Fibroblast of upper back skin (primary cell): Measurements from ENCODE around the gene CKAP2L.
A peak's percentile ranks its signal among the peaks of the same experiment; 100 is the strongest.

Experiments used
- DNase-seq: peaks from one replicate; pipeline ENCODE4 v3.0.0-alpha.2; 2013

The CKAP2L gene

DNA sequence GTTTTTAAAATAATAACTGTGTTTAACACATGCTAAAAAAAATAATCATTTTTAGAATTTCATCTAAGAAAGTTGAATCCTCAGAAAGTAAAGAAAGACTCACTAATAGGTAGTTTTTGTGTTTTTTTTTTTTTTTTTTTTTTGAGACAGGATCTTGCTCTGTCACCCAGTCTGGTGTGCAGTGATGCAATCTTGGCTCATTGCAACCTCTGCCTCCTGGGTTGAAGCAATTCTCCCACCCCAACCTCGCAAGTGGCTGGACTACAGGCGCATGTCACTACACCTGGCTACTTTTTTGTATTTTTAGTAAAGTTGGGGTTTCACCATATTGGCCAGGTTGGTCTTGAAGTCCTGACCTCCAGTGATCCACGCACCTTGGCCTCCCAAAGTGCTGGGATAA lies 7.1 kb downstream of the CKAP2L start:
- DNase-seq, result no peak

DNA sequence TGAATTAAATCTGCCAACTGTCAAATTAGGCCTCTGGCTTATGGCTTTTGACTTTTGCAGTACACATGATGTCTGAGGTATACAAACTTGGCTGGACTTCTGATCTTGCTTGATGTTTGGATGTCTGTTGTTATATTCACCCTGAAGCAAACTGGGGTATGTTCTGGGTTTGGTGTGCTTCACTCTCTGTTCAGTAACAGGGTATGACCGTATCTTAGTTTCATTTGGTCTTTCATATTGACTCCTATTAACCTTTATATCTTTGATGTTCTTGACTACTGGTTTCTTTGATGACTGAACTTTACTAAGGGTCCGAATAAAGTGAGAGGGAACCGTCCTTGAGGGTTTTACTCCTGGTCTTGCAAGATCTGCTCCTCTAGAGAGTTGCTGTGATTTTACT lies 8.2 kb downstream of the CKAP2L start:
- no peak for DNase-seq

DNA sequence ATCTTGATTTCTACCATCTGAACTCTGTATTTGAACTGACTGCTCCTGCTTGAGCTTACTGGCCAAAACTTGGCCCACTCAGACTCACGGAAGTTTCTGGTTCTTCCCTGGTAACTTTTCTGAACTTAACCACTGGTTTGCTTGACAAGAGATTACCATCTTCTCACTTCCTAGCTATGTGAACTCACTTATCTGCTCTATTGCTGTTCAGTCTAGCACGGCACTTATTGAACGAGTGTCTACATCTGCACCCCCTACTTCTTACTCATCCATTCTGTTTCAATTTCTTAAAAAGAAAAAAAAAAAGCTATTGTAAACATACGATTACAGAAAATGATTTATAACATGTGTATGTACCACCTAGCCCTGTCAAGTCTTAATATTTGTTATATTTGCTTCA lies 9.0 kb downstream of the CKAP2L start:
- no peak for DNase-seq

DNA sequence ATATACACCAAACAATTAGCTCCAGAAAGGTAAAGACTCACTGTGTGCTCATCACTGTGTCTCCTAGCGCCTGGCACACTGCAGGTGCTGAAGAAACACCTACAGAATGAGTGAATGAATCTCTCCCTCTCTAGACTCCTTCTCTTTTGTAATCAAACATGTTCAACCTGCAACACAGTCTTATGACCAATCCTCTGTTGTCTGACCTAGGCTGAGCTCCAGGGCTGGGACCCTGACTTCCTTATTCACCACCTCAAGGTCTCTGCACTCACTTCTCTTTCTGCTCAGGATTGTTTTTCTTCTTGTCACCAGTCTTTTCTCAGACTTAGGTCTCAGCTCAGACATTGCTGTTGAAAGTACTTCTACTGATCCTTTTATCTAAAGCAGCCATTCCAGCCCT lies 9.8 kb downstream of the CKAP2L start:
- no peak for DNase-seq

DNA sequence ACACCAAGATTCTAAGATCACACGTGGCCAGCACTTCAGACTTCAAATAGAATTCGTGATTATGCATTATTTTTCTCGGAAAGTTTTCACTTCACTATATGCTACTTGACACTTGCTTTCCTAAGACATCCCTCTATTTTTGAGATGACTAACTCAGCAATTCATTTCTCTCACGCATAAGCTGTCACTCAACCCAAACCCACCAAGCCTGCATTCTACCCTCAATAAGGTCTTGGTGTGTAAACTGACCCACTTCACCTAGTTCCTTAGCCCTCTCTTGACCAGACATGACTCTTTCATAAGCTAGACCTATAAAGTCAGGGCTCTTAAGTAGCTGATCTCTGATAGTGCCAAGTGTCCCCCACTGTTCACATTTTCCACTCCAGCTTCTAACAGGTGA lies 11.7 kb downstream of the CKAP2L start:
- DNase-seq, result no peak

DNA sequence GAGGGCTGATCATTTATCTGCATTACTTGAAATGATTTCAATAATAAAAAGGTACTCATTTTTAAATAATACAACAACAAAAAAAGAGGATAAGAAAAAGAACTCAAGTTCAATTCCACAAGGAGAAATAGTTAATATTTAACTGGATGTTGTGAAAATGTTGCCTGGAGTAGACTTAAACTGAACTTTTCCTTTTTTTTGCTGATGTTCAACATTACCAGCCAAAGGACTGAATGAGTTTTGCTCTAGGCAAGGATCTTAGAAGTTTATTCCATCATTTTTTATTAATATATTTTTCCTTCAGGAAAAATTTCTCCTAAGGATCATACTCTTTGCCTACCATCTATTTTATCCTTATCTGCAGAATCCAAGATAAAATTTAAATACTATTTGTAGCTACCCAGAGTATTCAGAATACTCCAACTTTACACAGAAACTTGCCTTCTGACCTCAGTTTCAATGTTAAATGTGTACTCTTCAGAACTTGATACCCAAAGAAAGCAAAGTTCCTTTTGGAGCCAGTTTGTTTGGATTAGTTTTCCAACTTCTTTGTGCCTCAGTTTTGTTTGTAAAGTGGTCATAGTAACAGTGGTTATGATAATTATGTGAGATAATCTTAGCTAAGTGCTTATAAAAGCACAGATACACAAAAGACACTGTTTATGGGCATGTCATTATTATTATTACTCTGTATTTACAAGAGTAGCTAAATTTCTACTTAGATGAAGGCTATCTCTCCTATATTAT lies 12.8 kb downstream of the CKAP2L start:
- no peak for DNase-seq

DNA sequence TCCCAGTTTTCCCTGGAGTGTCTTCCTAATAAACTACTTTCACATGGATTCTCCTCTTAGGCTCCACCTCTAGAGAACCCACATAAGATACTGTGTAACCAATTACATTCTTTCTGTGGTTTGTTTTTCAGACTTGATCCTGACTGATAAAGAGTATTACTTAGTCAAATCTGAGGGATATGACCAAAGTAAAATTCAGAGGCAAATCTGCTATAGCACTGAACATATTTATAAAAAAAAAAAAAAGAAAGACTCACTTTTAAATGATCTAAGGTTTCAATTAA lies 13.9 kb downstream of the CKAP2L start:
- peak; percentile 34 for DNase-seq

DNA sequence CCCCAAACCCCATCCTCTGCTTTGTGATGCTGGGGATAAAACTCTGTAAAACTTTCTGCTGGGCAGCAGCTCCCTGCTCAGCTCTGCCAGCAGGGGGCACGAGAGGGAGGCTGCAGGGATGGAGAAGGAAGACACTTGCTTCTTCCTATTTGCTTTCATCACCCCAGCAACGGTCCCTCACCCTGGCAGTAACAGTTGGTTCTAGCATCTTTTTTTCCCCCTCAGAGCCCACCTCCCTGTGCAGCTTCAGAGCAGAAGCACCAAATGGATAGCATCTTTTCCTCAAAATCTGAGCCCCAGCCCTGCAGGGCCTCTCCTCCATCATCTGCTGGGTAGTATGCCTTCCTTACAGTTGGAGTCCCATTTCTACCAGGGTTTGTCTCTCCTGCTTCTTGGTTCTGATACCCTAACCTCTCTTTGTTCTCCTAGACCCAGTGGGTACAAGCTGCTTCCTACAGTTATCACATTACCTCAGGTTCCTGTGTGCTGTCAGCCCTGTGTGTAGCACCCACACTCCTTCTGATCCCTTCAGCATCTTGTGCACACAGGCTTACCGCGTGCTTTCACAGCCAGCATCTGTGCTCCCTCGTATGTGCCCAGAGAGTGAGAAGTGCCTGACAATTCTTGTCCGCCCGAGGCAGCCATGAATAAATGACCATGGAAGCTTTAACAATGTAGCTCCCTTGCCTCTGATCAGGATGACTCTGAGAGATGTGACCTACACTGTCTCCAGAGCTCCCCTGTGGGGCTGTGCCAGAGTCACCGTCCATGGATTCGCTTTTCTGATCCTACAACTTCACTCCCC lies 14.5 kb downstream of the CKAP2L start:
- peak; percentile 73 for DNase-seq

DNA sequence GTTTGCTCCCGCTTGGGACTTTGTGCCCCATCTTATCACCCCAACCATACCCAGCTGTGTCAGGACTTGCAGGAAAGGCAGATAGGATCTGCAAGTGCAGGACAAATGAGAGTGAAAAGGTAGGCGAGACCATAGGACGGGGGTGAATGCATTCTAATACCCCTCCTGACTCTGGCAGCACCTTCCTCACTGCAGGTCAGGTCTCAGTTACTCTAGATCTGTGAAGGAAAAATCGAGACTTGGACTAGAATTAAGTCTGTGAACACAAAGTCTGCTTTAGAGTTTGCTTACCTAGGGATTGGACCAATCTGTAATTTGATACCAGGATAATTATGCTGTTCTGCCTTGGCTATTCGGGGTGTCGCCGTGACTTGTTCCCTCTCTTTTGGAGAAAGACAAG lies 23.9 kb downstream of the CKAP2L start:
- DNase-seq, result no peak

DNA sequence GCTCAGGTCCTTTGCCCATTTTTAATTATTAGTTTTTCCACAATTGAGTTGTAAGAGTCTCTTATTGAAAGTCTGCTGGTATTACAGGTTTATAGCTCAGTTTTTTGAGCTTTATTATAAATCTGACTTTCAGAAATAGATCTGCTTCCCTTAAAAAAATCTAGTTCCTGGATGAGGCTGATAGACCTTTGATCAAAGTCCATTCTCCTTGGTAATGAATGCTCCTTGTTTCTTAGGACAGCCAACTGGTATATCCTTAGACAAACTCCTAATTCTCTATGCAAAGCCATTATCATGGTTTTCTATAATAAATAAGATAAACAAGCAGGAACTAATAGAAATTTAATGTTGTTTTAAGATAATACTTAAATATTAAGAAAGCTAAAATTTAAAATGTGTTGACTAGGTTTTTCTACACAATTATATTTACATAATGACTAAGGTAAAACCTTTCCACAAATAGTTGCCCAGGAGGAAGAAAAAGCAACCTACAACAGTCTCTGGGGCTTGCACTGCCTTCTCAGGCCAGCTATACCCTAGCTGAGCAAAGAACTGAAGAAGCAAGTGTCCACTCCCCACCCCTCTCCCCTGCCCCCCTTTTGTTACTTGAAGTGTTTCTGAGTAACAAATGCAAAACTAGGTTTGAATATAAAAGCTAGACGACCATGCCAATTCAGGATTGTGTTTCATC lies 26.7 kb downstream of the CKAP2L start:
- no peak for DNase-seq

DNA sequence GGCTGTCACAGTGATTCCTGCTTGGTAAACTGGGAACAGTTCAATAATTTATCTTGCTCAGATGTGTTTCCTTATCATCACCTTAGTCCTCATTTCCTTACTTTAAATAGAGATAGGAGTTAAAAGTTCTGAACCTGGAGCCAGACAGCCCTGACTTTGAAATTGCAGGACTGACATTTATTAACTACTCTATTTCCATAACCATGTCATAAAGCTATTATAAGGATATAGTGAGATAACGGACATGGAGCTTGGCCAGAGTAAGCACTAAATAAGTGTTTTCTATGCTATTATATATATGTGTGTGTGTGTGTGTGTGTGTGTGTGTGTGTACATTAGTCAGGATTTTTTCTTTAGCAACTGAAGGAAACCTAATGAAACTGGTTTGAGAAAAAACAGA lies 30.5 kb downstream of the CKAP2L start:
- DNase-seq, result no peak

DNA sequence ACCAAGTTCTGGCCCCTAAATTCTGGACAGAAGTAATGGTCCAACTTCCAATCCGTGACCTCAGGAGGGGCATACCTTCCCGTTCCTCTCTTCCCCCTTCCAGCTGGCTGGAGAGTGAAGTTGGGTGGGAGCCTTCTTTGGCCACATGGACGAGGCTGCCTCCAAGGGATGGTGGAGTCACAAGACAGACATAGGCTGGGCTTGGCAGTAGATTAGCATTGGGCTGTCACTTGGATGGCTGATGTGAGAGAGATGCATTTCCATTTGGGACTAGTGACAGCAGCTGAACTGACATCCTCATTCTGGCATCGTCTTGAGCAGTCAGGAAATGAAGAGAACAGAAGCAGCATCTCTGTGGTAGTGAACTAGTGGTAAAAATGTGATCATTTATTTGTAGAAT lies 31.0 kb downstream of the CKAP2L start:
- DNase-seq, result no peak

DNA sequence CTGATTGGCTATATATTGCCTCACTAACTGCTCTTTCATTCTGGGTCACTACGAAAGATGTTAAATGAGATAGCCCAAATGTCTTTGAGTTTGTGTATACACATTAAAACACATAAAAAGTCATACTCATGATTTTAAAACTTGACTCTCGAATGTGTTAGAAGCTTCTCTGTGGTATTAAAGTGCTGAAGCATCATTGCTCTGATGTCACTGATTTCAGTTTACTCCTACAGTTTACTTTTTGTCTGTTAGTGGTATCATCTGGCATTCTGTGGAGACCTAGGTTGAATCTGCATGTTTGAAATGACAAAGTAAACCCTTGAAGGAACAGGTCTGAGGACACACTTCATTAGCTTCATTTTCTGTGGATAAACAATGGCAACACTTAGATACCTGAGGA lies 32.9 kb downstream of the CKAP2L start:
- DNase-seq, result no peak

DNA sequence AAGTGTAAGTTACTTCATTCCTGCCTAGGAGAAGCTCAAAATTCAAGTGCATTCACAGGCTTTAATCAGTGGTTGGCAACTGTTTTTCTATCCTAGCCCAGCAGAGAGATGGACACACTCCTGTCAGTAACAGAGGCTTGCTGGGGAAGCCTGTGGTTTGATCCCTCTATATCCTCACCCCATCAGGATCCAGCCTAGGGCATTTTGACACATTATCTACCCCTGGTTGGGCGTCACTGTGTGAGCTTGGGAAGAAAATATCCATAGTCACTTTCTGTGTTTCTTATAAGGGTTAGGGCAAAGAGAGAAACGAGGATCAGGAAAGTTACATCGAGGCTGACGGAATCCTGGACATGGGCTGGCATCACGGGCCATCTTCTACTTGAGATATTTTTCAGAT lies 33.6 kb downstream of the CKAP2L start:
- DNase-seq, result no peak

DNA sequence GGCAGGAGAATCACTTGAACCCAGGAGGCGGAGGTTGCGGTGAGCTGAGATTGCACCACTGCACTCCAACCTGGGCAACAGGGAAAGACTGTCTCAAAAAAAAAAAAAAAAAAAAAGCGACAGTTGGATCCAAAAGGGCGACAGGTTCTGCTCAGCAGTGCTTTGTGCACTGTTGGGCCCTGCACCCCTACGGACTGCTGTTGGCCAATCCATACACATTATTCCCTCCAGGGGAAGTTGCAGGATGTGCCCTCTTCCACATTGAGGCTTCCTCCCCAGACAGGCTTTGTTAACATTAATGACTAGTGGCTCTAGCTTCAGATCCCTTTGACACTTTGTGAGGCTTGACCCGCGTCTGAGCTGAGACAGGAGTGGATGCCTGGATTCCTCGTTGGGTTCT lies 34.2 kb downstream of the CKAP2L start:
- DNase-seq, result no peak

DNA sequence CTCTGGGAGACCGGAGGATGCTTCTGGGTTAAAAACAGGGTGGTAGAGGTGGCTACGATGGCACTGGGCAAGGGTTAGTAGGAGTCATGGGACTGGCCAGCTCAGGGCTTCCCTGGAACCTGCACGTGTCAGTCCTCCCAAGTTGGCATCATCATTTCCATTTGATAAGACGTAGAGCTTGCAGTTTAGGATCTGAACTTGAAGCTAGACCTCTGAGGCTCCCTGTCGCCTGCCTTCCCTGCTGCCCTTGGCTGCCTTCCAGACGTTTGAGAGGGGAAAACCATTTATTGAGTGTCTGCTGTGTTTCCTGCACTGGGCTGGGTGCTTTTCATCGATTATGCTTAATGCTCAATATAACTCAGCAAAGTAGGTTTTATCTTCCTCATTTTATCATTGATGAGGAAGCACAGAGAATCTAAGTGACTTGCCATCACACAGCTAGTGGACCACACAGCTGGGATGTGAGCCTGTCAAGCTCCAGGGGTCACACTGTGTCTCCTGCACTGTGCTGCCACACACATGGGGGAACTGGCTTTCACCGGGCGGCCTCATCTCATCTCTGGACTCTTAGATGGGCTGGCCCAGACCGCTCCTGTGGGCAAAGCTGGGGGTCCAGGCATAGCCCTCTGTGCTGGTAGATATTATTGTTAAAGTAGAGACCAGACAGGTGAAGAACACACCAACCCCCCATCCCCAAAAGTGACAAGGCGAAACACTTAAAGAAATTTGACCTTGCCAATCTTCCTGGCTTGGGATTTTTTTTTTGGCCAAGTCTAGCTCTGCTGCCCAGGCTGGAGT lies 35.8 kb downstream of the CKAP2L start:
- DNase-seq, result no peak

DNA sequence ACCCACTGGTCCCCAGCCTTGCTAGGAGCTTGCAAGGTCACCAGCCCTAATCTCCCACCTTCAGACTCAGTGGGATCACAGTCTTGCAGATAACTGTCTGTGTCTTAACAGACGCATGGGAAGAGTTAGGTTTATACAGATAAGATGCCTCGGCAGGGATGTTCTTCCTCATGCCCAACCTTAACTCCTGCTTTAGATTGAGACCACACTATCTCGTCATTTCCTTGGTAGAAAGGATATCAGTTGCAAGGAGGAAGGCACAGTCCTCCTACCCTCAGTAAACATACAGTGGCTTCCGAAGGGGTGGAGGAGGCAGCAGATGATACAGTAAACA lies 36.4 kb downstream of the CKAP2L start:
- DNase-seq, result no peak

DNA sequence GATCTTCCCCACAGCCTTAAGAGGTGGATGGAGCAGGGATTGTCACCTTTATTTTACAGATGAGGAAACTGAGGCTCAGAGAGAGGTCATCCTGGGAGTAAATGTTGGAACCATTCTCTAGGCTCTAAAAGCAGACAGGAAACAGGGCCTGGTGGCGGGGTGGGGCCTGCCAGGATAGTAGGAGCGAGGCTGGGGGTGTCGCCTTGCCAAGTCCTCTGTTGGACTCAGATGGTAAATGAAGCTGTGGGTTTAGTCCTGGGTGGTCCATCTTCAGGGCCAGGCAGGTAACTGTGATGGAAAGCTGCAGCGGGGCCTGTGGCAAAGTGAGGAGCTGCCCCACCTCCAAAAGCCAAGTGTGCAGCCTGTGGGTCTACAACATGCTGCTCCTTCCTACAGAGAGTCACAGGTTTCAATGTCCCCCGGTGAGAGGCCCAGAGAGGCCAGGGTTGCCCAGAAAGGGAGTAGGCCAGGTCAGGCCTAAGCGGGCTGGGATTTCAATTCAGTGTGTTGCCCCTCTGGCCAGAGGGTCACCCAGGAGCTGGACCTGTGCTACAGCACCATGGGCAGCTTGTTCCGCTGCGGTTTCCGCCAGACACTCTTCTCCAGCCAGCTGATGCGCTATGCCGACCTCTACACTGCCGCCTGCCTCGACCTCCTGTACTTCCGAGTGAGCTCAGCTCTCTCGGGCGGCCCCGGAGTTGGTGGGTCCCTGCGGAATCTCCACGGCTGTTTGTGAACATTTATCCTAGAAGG lies 37.0 kb downstream of the CKAP2L start:
- DNase-seq, result no peak

DNA sequence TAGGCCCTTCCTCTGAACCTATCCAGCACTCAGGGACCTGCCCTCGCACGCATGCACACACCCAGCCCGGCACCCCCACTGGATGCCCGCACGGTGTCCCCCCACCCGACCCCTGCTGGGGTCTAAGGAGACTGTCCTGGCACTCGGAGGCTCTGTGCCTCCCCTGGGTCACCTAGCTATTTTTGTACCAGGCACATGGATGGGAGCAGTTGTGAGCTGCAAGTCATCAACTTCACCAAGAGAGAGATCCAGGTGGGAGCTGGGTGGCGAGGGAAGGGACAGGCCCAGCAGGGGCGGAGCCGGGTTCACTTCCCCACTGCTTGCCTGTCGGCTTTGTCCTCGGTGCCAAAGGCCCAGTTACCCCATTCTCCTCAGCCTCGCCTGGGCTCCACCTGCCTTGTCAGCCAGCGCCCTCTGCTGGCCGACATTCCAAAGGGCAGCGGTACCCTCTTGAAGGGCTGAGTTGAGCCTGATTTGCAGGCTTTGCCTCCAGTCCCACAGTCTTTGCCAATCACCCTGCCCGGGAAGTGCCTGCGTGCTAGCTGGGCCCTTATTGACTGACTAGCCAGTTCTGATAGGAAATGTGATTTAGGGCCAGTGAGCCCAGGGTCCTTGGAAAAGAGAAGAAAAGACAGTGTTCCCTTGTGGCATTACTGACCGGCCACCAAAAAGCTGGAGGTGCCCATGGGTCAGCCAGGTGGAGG lies 37.8 kb downstream of the CKAP2L start:
- DNase-seq, result peak; percentile 88

DNA sequence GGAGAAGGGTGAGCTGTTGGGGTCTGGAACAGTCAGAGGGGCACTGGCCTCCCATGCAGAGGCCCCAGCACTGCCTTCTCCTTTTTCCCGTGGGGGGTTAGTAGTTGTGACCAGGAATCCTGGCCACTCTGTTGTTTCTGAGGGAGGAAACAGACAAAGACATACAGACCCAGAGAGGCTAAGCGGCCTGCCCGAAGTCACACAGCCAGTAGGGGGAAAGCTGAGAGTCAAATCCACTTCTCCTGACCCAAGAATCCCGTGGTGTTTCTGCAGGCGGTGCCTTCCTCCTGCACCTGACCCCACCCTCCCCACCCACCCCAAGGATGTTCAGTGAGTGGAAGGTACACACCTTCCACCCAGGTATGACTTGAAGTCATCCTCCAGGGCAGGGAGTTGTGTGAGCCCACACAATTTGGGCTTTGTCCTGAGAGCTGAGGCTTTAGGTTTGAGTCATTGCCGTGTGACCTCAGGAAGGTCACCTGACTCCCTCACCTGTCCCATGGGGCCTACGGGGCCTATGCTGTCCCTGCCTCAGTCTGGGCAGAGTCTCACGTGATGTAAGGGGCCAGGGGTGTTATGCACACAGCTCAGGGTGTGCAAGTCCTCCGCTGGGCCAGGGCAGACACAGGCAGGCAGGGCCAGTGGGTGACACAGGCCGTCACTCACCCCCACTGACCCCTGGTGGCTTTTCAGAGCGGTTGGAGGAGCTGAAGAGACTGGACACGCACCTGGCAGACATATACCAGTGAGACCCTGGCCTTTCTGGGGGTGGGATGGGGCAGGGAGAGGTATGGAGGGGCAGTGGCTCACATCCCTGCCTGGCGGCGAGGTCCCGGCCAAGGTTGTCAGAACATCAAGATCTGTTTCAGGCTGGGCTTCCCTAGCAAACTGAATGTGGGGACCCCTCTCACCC lies 38.6 kb downstream of the CKAP2L start:
- no peak for DNase-seq
